D341Med (cell line): ENCODE data around the gene GNPTAB.

Experiments
- DNase-seq: peaks from one replicate; pipeline ENCODE4 v3.0.0; 2012; ENCODE audit warnings: low spot score

Gene GNPTAB

DNA sequence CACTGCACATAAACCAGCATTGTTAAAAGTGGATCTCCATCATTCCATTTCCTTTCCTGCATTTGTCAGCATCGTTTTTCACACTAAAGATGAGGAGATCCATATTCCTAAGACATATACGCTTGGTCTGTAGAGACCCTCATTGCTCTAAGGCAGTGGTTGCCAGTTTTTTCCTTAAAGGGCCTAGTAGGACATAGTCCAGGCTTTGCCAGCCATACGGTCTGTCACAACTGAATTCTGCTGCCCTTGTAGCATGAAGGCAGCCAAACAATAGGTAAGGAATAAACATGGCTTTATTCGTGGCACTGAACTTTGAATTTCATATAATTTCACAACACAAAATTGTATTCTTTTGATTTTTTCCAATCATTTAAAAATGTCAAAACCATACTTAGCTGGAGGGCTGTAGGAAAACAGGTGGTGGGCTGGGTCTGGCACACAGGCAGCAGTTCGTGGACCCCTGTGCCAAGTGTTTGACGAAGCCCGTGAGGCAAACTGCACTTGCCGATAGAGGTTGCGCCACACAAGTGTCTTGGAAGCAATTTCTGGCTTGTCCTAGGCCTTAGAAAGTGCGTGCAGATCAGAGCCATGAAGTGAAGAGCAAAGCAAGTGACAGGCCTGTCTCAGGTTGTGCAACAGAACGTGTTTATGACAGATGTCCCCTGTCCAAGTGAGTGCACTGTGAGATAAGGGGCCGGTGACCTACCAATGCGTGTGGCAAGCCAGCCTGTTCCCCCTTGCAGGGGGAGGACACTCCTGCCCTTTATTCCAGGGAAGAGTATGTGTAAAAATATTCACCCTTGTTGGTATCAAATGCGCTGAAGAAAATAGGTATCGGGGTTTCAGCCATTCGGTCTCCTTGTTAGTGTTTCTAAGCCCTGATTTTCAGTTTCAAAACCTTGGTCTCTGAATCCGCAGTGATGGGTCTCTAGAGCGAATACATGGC, 134.2 kb downstream of the GNPTAB start:
- DNase-seq = peak; percentile 27

DNA sequence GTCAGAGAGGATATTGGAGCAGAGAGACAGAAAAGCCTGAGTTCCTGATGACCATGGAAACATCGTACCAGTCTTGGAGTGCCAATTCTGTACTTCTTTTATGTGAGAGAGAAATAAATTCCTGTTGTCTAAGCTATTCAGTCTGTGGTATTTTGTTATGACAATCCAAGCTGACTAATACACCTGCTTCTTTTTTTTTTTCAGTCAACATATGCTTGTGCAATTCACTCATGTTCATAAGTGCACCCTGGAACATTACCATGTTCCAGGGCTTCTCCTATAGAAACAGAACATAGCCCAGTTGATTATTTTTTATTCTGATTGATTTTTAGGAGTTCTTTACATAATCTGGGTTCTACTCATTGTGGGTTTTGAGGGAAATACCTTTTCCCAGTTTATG, 135.1 kb downstream of the GNPTAB start:
- no peak for DNase-seq
